ENCODE data around the gene TBC1D3B.
"Not testable (repeated sequence)": the region's sequence is repeated elsewhere in the genome, so short reads cannot be mapped to it uniquely, and the experiment has no call there.

GRCh38 chr17:36121099-36121498 is 55.3 kb downstream of the TBC1D3B start:
- not testable (repeated sequence) for TF ChIP-seq NCOA2 (CRISPR knock-in tag; IDR thresholded peaks at IDR 0.05); TCF7L2 (IDR thresholded peaks at IDR 0.05; ENCODE audit: low read depth, low read length); ELK4 (CRISPR knock-in tag; IDR thresholded peaks at IDR 0.05; ENCODE audit: borderline replicate concordance); PBX2 (CRISPR knock-in tag; IDR thresholded peaks at IDR 0.05); KDM5B (CRISPR knock-in tag; IDR thresholded peaks at IDR 0.05; ENCODE audit: borderline replicate concordance); POLR2A (IDR thresholded peaks at IDR 0.05; ENCODE audit: insufficient read depth in 1 of 2, low read depth in 2 of 2, low read length in 2 of 2); SNAPC5 (CRISPR knock-in tag; IDR thresholded peaks at IDR 0.05; ENCODE audit: borderline replicate concordance); NCOR1 (IDR thresholded peaks at IDR 0.05; ENCODE audit: borderline replicate concordance, low read length); ZFP36L1 (CRISPR knock-in tag; IDR thresholded peaks at IDR 0.05)
